Embryonic facial prominence (tissue), 1 donor: ENCODE measurements around the gene AGK.

Source experiments
- DNase-seq: peaks from one replicate; pipeline ENCODE4 v3.0.0-alpha.2; 2016; ENCODE audit errors: extremely low spot score

AGK gene

GRCh38 chr7:141648276-141649114, 97.3 kb downstream of the AGK start:
- DNase-seq: no peak

GRCh38 chr7:141649137-141649864, 98.1 kb downstream of the AGK start:
- DNase-seq: no peak

GRCh38 chr7:141649865-141650634, 98.8 kb downstream of the AGK start:
- DNase-seq: peak; percentile 74

GRCh38 chr7:141651417-141651816, 100.2 kb downstream of the AGK start:
- no peak for DNase-seq

- DNase-seq: no peak
Observed at GRCh38 chr7:141652691-141653090, 101.5 kb downstream of the AGK start.

GRCh38 chr7:141654551-141654950, 103.3 kb downstream of the AGK start:
- no peak for DNase-seq

GRCh38 chr7:141659501-141659900, 108.3 kb downstream of the AGK start:
- DNase-seq: no peak

- DNase-seq: no peak
Observed at GRCh38 chr7:141660259-141660658, 109.0 kb downstream of the AGK start.

GRCh38 chr7:141663081-141663849, 112.1 kb downstream of the AGK start:
- DNase-seq: no peak

- DNase-seq: no peak
Observed at GRCh38 chr7:141664450-141664849, 113.2 kb downstream of the AGK start.

- no peak for DNase-seq
Observed at GRCh38 chr7:141665208-141666035, 114.2 kb downstream of the AGK start.

- DNase-seq: no peak
Observed at GRCh38 chr7:141666071-141666470, 114.9 kb downstream of the AGK start.

- DNase-seq: no peak
Observed at GRCh38 chr7:141668853-141669252, 117.6 kb downstream of the AGK start.

GRCh38 chr7:141671705-141672496, 120.7 kb downstream of the AGK start:
- DNase-seq: no peak

- no peak for DNase-seq
Observed at GRCh38 chr7:141673346-141673745, 122.1 kb downstream of the AGK start.

GRCh38 chr7:141674171-141674671, 123.0 kb downstream of the AGK start:
- no peak for DNase-seq

GRCh38 chr7:141674702-141675101, 123.5 kb downstream of the AGK start:
- no peak for DNase-seq

GRCh38 chr7:141675436-141676215, 124.4 kb downstream of the AGK start:
- no peak for DNase-seq

- DNase-seq: no peak
Observed at GRCh38 chr7:141676618-141677017, 125.4 kb downstream of the AGK start.
